NCI-H1930 (cell line): ENCODE results near the gene AUNIP.

Source experiments
- DNase-seq, 2 experiments: peaks; one replicate each; lab custom pipeline; 2025; lab: John Stamatoyannopoulos, UW

Gene AUNIP

GRCh38 chr1:25888426-25888987, 29.2 kb upstream of the AUNIP start:
- no peak for DNase-seq

GRCh38 chr1:25885602-25886001, 26.3 kb upstream of the AUNIP start:
- DNase-seq, result no peak

GRCh38 chr1:25881266-25881665, 22.0 kb upstream of the AUNIP start:
- DNase-seq, result no peak

GRCh38 chr1:25880518-25880917, 21.3 kb upstream of the AUNIP start:
- DNase-seq, result no peak

DNA sequence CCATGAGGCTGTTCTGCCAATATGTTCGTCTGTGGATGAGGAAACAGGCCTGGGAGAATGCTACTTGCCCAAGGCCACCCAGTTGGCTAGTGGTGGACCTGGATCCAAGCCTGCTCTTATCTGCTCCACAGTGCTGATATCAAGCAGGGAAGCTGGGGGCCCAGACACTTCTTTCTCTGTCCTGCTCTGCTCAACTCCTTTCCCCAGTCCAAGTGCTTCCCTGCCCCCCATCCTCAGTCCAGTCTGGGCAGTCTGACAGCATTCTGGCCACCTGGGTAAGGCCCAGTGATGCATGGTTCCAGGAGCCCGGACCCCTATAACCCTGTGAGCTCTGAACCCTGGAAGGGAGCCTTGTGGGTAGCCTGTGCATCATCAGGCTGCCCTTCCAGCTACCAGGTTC, 20.4 kb upstream of the AUNIP start:
- no peak for DNase-seq

DNA sequence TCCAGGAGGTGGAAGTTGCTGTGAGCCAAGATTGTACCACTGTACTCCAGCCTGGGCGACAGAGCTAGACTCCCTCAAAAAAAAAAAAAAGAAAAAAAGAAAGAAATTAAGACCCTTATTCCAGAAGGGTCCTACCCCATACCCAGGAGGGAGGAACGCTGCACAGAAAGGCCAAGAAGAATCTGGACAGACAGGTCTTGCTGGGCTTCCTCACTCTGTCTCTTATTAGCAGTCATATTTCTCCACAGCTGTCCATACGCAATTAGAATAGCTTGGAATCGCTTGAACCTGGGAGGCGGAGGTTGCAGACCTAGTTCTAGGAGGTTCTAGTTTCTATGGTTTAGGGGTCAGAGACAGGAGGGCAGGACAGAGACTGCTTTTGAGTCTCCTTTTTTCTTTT, 19.4 kb upstream of the AUNIP start:
- DNase-seq, result no peak

DNA sequence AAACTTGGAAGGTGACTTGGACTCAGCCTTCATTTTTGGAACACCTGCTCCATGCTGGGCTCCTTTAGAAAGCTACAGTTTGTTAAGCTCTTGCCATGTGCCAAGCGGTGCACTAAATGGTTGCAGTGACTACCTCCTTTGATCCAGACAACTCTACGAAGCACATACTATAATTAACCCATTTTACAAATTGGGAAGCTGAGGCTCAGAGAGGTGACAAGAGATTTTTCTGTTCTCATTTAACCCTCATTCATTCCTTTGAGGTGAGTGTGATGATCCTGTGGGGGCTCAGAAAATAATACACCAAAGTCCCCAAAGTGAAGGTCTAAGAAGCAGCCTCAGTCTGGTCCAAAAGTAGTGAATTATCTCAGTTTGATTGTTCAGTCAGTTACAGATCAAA, 17.9 kb upstream of the AUNIP start:
- DNase-seq, result no peak

- no peak for DNase-seq
These were observed 17.4 kb upstream of the AUNIP start for GRCh38 chr1:25876693-25877077.

- DNase-seq, result no peak
These were observed 16.8 kb upstream of the AUNIP start for GRCh38 chr1:25875856-25876692.

DNA sequence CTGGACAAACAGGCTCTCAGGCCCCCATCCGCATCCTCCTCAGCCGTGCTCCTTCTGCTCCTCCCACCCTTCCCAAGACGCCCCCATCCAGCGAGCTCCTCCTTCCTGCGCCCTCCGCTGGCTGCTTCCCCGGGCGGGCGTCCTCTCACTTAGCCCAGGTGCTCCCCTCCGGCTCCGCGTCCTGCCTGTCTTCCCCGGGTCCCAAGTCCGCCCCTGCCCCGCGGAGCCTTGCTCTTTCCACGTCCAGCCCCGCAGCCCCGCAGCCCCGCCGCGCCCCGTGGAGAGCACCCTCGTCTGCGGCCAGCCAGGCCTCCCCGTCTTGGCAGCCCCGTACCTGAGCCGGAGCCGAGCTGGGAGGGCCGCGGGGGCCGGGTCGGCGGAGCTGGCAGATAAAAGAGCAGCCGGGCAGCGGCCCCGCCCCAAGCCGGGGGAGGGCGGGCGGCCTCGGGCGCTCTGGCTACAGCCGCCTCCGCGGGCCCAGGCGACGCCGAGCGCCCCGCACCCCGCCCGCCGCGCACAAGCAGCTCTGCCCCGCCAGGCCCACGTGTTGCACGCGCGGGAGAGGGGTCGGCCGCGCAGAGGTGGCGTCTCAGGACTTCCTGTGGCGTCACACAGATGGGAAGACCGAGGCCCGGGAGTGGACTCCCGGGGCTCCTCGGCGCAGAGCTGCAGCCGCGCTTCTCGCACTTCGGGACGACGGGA, 16.0 kb upstream of the AUNIP start, which contains the start of gene PAQR7:
TSS of gene PAQR7 (minus strand) at position 555 of the 702 bp plus-strand sequence. CDS start 11,869 bp downstream, outside the sequence.
- peak; percentile 64 to 69 for DNase-seq

GRCh38 chr1:25874635-25875153, 15.4 kb upstream of the AUNIP start:
- DNase-seq, result no peak

DNA sequence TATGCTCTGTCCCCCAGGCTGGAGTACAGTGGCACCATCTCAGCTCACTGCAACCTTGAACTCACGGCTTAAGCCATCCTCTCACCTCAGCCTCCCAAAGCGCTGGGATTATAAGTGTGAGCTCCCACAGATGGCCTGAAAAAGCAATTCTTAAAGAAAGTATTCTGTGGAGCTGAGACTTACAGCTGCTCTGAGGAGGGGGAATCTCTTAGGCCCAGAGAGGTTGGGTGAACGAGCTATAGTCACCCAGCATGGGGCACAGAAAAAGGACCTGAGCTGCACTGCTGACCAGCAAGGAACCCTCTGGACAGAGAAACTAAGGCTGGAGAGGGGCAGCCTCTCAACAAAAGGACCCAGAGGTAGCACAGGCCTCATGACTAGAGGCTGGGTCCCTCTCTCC, 15.0 kb upstream of the AUNIP start:
- no peak for DNase-seq

DNA sequence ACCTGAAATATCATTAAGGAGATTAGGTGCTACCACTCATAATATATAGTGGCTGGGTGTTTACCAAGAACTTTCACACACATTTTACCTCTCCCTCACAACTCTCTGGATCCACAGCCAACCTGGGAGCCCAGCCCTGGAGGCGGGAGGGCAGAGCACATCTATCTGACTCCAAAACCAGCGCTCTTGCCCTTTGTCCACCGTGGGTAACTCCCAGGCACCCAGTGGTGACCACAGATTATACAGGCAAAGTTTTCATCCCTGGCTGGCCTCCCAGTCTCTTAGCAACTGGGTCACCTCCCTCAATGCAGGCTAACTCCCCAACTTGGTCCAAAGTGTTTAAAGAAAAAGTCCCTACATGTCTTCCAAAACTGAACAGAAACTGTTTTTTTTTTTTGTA, 13.9 kb upstream of the AUNIP start:
- no peak for DNase-seq

DNA sequence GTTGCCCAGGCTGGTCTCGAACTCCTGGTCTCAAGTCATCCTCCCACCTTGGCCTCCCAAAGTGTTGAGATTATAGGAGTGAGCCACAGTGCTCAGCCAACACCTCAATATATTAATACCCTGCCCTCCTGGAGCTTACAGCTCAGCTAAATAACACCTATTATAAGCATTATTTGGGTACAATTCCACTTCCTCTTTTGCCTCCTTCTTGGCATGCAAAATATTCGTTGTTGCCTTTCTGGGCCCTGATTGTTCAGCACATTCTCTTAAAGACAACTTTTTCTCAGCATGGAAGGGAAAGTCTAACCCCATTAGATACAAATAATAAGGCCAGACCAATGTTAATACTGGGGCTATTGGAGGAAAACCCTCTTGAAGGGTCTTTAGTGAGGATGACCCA, 13.5 kb upstream of the AUNIP start:
- DNase-seq, result no peak

- no peak for DNase-seq
These were observed 12.6 kb upstream of the AUNIP start for GRCh38 chr1:25871704-25872494.

- no peak for DNase-seq
These were observed 11.9 kb upstream of the AUNIP start for GRCh38 chr1:25871086-25871703.

GRCh38 chr1:25870614-25871013, 11.4 kb upstream of the AUNIP start:
- DNase-seq, result no peak

DNA sequence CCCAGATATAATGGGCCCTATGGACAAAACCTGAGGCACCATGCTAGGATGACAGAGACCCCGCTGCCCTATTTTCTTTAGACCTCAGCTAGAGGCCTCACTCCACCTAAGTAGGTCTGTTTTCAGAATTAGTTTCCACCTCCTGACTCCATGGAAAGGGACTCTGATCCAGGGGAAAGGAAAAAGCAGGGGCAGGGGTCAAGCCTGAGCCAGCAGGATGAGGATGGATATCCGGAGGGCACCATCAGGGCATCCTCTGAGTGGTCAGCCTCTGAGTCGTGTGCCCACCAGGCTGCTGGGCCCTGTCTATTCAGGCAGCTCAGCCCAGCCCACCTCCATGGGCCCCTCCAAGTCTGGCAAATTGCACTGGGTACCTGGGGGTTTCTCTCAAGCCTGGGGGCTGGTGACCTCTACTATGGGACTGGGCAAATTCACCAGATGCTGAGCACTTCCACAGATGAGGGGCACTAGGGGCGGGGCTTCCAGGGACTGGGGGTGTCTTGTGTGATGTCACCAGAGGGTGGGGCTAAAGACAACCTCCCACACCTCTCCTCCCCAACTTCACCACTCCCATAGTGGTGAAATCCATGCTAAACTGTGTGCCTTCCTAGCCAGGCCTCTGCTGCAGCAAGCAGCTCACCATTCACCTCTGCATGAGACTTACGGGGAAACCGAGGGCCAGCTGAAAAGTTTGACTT, 10.8 kb upstream of the AUNIP start:
- DNase-seq, result no peak

DNA sequence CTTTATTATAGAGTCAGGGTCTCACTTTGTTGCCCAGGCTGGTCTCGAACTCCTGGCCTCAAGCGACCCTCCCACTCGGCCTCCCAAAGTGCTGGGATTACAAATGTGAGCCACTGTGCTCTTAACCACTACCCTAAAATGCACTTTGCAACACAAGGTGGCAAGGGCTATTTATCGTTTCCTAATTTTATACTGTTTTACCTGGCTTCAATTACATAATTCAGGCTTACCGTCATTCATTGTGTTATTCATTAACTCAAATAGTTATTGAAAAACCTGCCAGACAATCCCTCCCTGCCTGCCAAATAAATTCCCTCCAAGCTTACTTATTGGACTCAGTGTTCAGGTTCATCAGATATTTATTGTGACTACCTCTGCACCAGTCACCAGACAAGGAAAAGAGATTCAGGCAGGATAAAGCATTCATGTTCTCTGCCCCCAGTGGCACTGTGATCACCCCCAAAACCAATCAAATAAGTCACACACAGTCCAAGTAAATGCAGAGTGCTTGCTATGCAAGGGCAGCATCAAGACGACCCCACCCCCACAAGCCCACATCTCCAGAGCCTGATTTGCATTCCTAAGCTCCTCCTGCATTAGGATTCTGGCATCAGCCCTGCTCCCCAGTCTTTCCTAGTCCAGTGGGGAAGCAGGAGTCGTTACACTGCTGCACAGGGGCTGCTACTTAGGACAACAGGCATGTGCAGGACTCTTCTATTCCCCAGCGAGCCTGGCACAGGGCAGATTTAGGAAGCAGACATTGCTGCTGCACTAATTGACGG, 8.1 kb upstream of the AUNIP start:
- no peak for DNase-seq

- DNase-seq, result no peak
These were observed 7.0 kb upstream of the AUNIP start for GRCh38 chr1:25866288-25866687.
